Measurements from ENCODE around the gene EIF3L.

The EIF3L gene

GRCh38 chr22:37823134-37823985, 25.9 kb upstream of the EIF3L start, which contains the start of gene GALR3:
TSS of gene GALR3 (plus strand) at chr22:37823382. CDS start at chr22:37823407, 25 bp downstream.
- peaks cover 2 to 22% (median 16%) of the 10 kb centered on the region in 4 experiments for H3K4me1 ChIP-seq (ENCODE audit: control extremely low read depth in 1 of 4, control insufficient read depth in 4 of 4, insufficient read depth in 4 of 4, low read length in 3 of 4)
- no peak within 1 kb of the TSS for H3K27ac ChIP-seq (ENCODE audit: insufficient read depth in 1 of 2, low read depth in 1 of 2, low read length in 2 of 2, poor library complexity in 1 of 2, severe bottlenecking in 2 of 2)
- ChIA-PET CTCF (interaction anchor here (1.0 to 1.7 kb wide), 6 partner anchors 15 to 43 kb away, joined by 3 to 6 read pairs (median 5); partner anchors contain the start of gene GCAT), POLR2A (no interaction called here)
- peak within 1 kb of the TSS in 3 of 7 experiments; percentile 66 to 78 (median 69) for H3K4me3 ChIP-seq (ENCODE audit: control insufficient read depth in 1 of 7, extremely low read depth in 1 of 7, insufficient read depth in 4 of 7, low read depth in 2 of 7, low read length in 6 of 7)
- no peak for DNase-seq
- H3K36me3 ChIP-seq (ENCODE audit: control insufficient read depth in 4 of 4, insufficient read depth in 4 of 4, low read length in 3 of 4): peaks cover 0 to 2% (median 0%) of the 10 kb centered on the region in 4 experiments
- H3K9me3 ChIP-seq (ENCODE audit: control extremely low read depth in 1 of 5, control insufficient read depth in 4 of 5, insufficient read depth in 2 of 5, low read depth in 1 of 5, low read length in 4 of 5): no peaks in the 10 kb centered on the region
- H3K27me3 ChIP-seq (replicated peaks in 2 of 5; ENCODE audit: control insufficient read depth in 4 of 5, insufficient read depth in 5 of 5, low read length in 4 of 5): peaks cover 0 to 13% (median 7%) of the 10 kb centered on the region in 5 experiments
- WGBS (ENCODE audit: insufficient coverage): 96% methylated on average over 15 of the region's 21 CpGs

GRCh38 chr22:37824674-37825641, 24.3 kb upstream of the EIF3L start:
- POLR2A ChIA-PET: interaction anchor here (0.6 to 0.9 kb wide), 2 partner anchors 14 to 164 kb away, joined by 3 read pairs; no protein-coding TSS in a partner anchor
- peaks cover 2 to 14% (median 7%) of the 10 kb centered on the region in 4 experiments for H3K4me1 ChIP-seq (ENCODE audit: control extremely low read depth in 1 of 4, control insufficient read depth in 4 of 4, insufficient read depth in 4 of 4, low read length in 3 of 4)
- peak in 2 of 3 donors; percentile 70 to 79 for DNase-seq
- CTCF ChIA-PET: interaction anchor here (0.9 to 5.1 kb wide), 4 partner anchors 8 to 42 kb away, joined by 3 to 39 read pairs (median 5); no protein-coding TSS in a partner anchor
- H3K4me3 ChIP-seq (ENCODE audit: control insufficient read depth in 1 of 7, extremely low read depth in 1 of 7, insufficient read depth in 4 of 7, low read depth in 2 of 7, low read length in 6 of 7): peak overlapping the region; percentile 46 to 78 (median 55)
- peaks cover 0 to 3% (median 0%) of the 10 kb centered on the region in 5 experiments for H3K27me3 ChIP-seq (replicated peaks in 2 of 5; ENCODE audit: control insufficient read depth in 4 of 5, insufficient read depth in 5 of 5, low read length in 4 of 5)
- H3K27ac ChIP-seq (ENCODE audit: insufficient read depth in 1 of 2, low read depth in 1 of 2, low read length in 2 of 2, poor library complexity in 1 of 2, severe bottlenecking in 2 of 2): no peak overlapping the region
- H3K9me3 ChIP-seq (ENCODE audit: control extremely low read depth in 1 of 5, control insufficient read depth in 4 of 5, insufficient read depth in 2 of 5, low read depth in 1 of 5, low read length in 4 of 5): no peaks in the 10 kb centered on the region
- peaks cover 0 to 15% (median 6%) of the 10 kb centered on the region in 4 experiments for H3K36me3 ChIP-seq (ENCODE audit: control insufficient read depth in 4 of 4, insufficient read depth in 4 of 4, low read length in 3 of 4)
- WGBS (ENCODE audit: insufficient coverage): 11% methylated on average over 119 of the region's 135 CpGs

- POLR2A ChIA-PET: no interaction called here
- no peak for DNase-seq
- WGBS (ENCODE audit: insufficient coverage): 88% methylated on average over 8 of the region's 9 CpGs
- Histone ChIP-seq H3K4me1 (ENCODE audit: control extremely low read depth in 1 of 4, control insufficient read depth in 4 of 4, insufficient read depth in 4 of 4, low read length in 3 of 4) (peaks cover 2 to 14% (median 7%) of the 10 kb centered on the region in 4 experiments), H3K36me3 (ENCODE audit: control insufficient read depth in 4 of 4, insufficient read depth in 4 of 4, low read length in 3 of 4) (peaks cover 3 to 34% (median 25%) of the 10 kb centered on the region in 4 experiments), H3K4me3 (ENCODE audit: control insufficient read depth in 1 of 7, extremely low read depth in 1 of 7, insufficient read depth in 4 of 7, low read depth in 2 of 7, low read length in 6 of 7) (no peak overlapping the region), H3K27ac (ENCODE audit: insufficient read depth in 1 of 2, low read depth in 1 of 2, low read length in 2 of 2, poor library complexity in 1 of 2, severe bottlenecking in 2 of 2) (no peak overlapping the region), H3K9me3 (ENCODE audit: control extremely low read depth in 1 of 5, control insufficient read depth in 4 of 5, insufficient read depth in 2 of 5, low read depth in 1 of 5, low read length in 4 of 5) (no peaks in the 10 kb centered on the region), H3K27me3 (replicated peaks in 2 of 5; ENCODE audit: control insufficient read depth in 4 of 5, insufficient read depth in 5 of 5, low read length in 4 of 5) (peaks cover 0 to 2% (median 0%) of the 10 kb centered on the region in 5 experiments)
- CTCF ChIA-PET: interaction anchor here (1.8 to 5.1 kb wide), 2 partner anchors 10 to 16 kb away, joined by 5 to 39 read pairs; no protein-coding TSS in a partner anchor
These were observed 22.2 kb upstream of the EIF3L start for GRCh38 chr22:37827056-37827455.

- peaks cover 0 to under 1% (median 0%) of the 10 kb centered on the region in 4 experiments for H3K4me1 ChIP-seq (ENCODE audit: control extremely low read depth in 1 of 4, control insufficient read depth in 4 of 4, insufficient read depth in 4 of 4, low read length in 3 of 4)
- no peaks in the 10 kb centered on the region for H3K27me3 ChIP-seq (replicated peaks in 2 of 5; ENCODE audit: control insufficient read depth in 4 of 5, insufficient read depth in 5 of 5, low read length in 4 of 5)
- POLR2A ChIA-PET: no interaction called here
- no peak for DNase-seq
- H3K4me3 ChIP-seq (ENCODE audit: control insufficient read depth in 1 of 7, extremely low read depth in 1 of 7, insufficient read depth in 4 of 7, low read depth in 2 of 7, low read length in 6 of 7): no peak overlapping the region
- CTCF ChIA-PET: interaction anchor here (2.4 to 5.1 kb wide), 2 partner anchors 13 to 33 kb away, joined by 9 to 39 read pairs; no protein-coding TSS in a partner anchor
- no peak overlapping the region for H3K27ac ChIP-seq (ENCODE audit: insufficient read depth in 1 of 2, low read depth in 1 of 2, low read length in 2 of 2, poor library complexity in 1 of 2, severe bottlenecking in 2 of 2)
- H3K36me3 ChIP-seq (ENCODE audit: control insufficient read depth in 4 of 4, insufficient read depth in 4 of 4, low read length in 3 of 4): peaks cover 9 to 58% (median 45%) of the 10 kb centered on the region in 4 experiments
- 91% methylated on average over 13 of the region's 14 CpGs for WGBS (ENCODE audit: insufficient coverage)
- H3K9me3 ChIP-seq (ENCODE audit: control extremely low read depth in 1 of 5, control insufficient read depth in 4 of 5, insufficient read depth in 2 of 5, low read depth in 1 of 5, low read length in 4 of 5): no peaks in the 10 kb centered on the region
These were observed 19.0 kb upstream of the EIF3L start for GRCh38 chr22:37830093-37830842.

GRCh38 chr22:37831472-37831871, 17.7 kb upstream of the EIF3L start:
- H3K27me3 ChIP-seq (replicated peaks in 2 of 5; ENCODE audit: control insufficient read depth in 4 of 5, insufficient read depth in 5 of 5, low read length in 4 of 5): no peaks in the 10 kb centered on the region

More at GRCh38 chr22:37831472-37831871, 17.7 kb upstream of the EIF3L start:
- no peak overlapping the region for H3K27ac ChIP-seq (ENCODE audit: insufficient read depth in 1 of 2, low read depth in 1 of 2, low read length in 2 of 2, poor library complexity in 1 of 2, severe bottlenecking in 2 of 2)
- peaks cover 9 to 61% (median 45%) of the 10 kb centered on the region in 4 experiments for H3K36me3 ChIP-seq (ENCODE audit: control insufficient read depth in 4 of 4, insufficient read depth in 4 of 4, low read length in 3 of 4)
- 94% methylated on average over 8 of the region's 11 CpGs for WGBS (ENCODE audit: insufficient coverage)
- DNase-seq: no peak
- no peak overlapping the region for H3K4me3 ChIP-seq (ENCODE audit: control insufficient read depth in 1 of 7, extremely low read depth in 1 of 7, insufficient read depth in 4 of 7, low read depth in 2 of 7, low read length in 6 of 7)
- H3K4me1 ChIP-seq (ENCODE audit: control extremely low read depth in 1 of 4, control insufficient read depth in 4 of 4, insufficient read depth in 4 of 4, low read length in 3 of 4): no peaks in the 10 kb centered on the region
- POLR2A ChIA-PET: no interaction called here
- CTCF ChIA-PET: interaction anchor here (1.6 kb wide), 1 partner anchor 13 kb away, joined by 3 read pairs; the partner anchor contains the start of gene ANKRD54
- no peaks in the 10 kb centered on the region for H3K9me3 ChIP-seq (ENCODE audit: control extremely low read depth in 1 of 5, control insufficient read depth in 4 of 5, insufficient read depth in 2 of 5, low read depth in 1 of 5, low read length in 4 of 5)
